ENCODE data around the gene SPATA2.

DNA sequence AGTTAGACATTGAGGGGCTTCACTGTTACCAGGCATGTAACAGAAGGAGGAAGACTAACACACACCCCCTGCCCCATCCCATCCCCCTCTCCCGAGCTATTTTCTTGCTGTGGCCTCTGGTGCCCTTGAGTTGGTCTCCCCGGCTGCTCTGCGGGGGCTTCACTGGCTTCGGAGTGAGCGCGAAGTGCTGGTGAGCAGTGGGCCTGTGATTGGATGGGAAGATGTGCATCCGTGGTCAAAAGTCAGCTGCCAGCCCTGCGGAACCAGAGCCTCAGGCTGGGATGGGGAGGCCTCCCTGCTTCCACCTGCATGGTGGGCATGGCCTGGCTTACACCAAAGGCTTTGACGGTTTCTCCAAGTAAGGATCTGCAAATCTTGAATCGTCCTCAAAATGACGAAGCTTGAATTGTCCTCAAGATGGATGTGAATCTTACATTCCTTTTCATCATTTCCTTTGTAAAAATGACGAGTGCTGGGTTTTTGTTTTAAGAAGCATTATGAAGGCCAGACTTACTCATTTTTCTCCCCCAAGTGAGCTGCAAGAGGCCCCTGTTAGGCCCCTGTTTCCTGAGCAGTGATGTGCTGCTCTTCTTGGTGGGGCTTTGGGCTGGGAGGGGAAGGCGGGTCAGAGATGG is 23.7 kb downstream of the SPATA2 start:
- TF ChIP-seq EZH2phosphoT487 (IDR thresholded peaks at IDR 0.05; ENCODE audit: borderline replicate concordance) (no peak), SP1 (IDR thresholded peaks at IDR 0.05; ENCODE audit: low read depth) (no peak), ATF3 (IDR thresholded peaks at IDR 0.05) (no peak), YY1 (IDR thresholded peaks at IDR 0.05; ENCODE audit: extremely low read depth, insufficient replicate concordance, low read depth, low read length) (no peak), CTCF (IDR thresholded peaks at IDR 0.05 in 2 of 3, conservative IDR thresholded peaks at IDR 0.05 in 1 of 3; ENCODE audit: borderline replicate concordance in 1 of 3, insufficient read depth in 1 of 3, low read depth in 2 of 3, low read length in 2 of 3) (no peak), CBX3 (IDR thresholded peaks at IDR 0.05; ENCODE audit: low read depth) (no peak)
- TF ChIP-seq, protein P1, sequence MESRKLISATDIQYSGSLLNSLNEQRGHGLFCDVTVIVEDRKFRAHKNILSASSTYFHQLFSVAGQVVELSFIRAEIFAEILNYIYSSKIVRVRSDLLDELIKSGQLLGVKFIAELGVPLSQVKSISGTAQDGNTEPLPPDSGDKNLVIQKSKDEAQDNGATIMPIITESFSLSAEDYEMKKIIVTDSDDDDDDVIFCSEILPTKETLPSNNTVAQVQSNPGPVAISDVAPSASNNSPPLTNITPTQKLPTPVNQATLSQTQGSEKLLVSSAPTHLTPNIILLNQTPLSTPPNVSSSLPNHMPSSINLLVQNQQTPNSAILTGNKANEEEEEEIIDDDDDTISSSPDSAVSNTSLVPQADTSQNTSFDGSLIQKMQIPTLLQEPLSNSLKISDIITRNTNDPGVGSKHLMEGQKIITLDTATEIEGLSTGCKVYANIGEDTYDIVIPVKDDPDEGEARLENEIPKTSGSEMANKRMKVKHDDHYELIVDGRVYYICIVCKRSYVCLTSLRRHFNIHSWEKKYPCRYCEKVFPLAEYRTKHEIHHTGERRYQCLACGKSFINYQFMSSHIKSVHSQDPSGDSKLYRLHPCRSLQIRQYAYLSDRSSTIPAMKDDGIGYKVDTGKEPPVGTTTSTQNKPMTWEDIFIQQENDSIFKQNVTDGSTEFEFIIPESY (IDR thresholded peaks at IDR 0.05; ENCODE audit: extremely low read depth, insufficient replicate concordance, low read length), result no peak
